ENCODE measurements around the gene LLGL1. TPM values are rescaled to one million over a fixed set of nuclear protein-coding genes. Genes with fewer than 3 reads are reported as not detected.

The LLGL1 gene
- total RNA-seq, 1 experiment from 2014 or later: 65.0 TPM

DNA sequence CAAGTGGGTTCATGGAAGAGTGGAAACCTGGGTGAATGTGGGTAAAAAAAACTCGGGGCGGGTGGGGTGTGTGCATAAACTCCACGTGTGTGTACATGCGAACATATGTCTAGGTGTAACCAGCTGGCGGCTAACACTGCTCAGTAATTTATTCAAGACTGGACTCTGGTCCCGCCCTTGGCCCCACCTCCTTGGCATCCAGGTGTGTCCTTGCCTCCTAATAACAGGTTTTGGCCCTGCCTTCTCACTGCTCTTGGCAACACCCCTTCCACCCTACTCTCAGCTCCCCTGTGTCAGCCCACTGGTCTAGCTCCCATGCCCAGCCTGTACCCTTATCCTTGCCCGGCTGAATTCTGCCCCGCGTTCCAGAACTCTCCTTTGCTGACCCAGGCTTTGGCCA lies 24.8 kb downstream of the LLGL1 start:
- no peak overlapping the region for H3K23ac ChIP-seq (ENCODE audit: insufficient read length, low read depth, low read length)
- no peak overlapping the region for H3K4me2 ChIP-seq (ENCODE audit: insufficient read depth, insufficient read length, low read length)
- no peak overlapping the region for H3K56ac ChIP-seq (ENCODE audit: insufficient read length, low read depth, low read length)
- no peaks in the 10 kb centered on the region; a peak in 1 of 5 replicates for H3K9me3 Mint-ChIP-seq
- no peaks in the 10 kb centered on the region for H3K23me2 ChIP-seq (ENCODE audit: insufficient read length, low read depth, low read length, poor library complexity, severe bottlenecking)
- TF ChIP-seq, protein P1, sequence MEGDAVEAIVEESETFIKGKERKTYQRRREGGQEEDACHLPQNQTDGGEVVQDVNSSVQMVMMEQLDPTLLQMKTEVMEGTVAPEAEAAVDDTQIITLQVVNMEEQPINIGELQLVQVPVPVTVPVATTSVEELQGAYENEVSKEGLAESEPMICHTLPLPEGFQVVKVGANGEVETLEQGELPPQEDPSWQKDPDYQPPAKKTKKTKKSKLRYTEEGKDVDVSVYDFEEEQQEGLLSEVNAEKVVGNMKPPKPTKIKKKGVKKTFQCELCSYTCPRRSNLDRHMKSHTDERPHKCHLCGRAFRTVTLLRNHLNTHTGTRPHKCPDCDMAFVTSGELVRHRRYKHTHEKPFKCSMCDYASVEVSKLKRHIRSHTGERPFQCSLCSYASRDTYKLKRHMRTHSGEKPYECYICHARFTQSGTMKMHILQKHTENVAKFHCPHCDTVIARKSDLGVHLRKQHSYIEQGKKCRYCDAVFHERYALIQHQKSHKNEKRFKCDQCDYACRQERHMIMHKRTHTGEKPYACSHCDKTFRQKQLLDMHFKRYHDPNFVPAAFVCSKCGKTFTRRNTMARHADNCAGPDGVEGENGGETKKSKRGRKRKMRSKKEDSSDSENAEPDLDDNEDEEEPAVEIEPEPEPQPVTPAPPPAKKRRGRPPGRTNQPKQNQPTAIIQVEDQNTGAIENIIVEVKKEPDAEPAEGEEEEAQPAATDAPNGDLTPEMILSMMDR (conservative IDR thresholded peaks at IDR 0.05): no peak
- H2BK12ac ChIP-seq (ENCODE audit: insufficient read length, low read depth, low read length): no peak overlapping the region
- no peaks in the 10 kb centered on the region; the same call in 1 of the 2 replicates for H3K27me3 Mint-ChIP-seq (ENCODE audit: low read depth)
- H3K9me3 ChIP-seq (ENCODE audit: control insufficient read depth, low read depth, low read length): no peaks in the 10 kb centered on the region
- no peak overlapping the region for H4K8ac ChIP-seq (replicated peaks; ENCODE audit: insufficient read length, low read depth, low read length)
- no peak overlapping the region for H2AFZ ChIP-seq (ENCODE audit: low read length)
- no peak overlapping the region for H4K5ac ChIP-seq (ENCODE audit: insufficient read length, low read depth, low read length)
- H2BK20ac ChIP-seq (ENCODE audit: low read depth, low read length, poor library complexity, severe bottlenecking): no peak overlapping the region
- H3K27ac ChIP-seq (ENCODE audit: insufficient read length, low read depth, low read length): no peak overlapping the region
- no peak overlapping the region for H2BK15ac ChIP-seq (ENCODE audit: low read depth, low read length)
- no peak overlapping the region for H2BK120ac ChIP-seq (ENCODE audit: low read depth, low read length, poor library complexity, severe bottlenecking)
- H4K20me1 ChIP-seq (ENCODE audit: control insufficient read depth, insufficient read depth, insufficient read length): no peaks in the 10 kb centered on the region
- no CpG with 5 or more reads among the region's 9 CpGs for WGBS (ENCODE audit: extremely low coverage, insufficient read length, low lambda C conversion rate)
- H3K4ac ChIP-seq (ENCODE audit: low read depth, low read length): no peak overlapping the region
- peaks cover 31 to 92% (median 88%) of the 10 kb centered on the region in 3 experiments; a peak in 6 of 7 replicates for H3K36me3 Mint-ChIP-seq (ENCODE audit: insufficient read depth in 1 of 3, low read depth in 3 of 3)
- H3K79me2 ChIP-seq (ENCODE audit: insufficient read depth, low read length): no peaks in the 10 kb centered on the region
- H3K4me3 Mint-ChIP-seq: no peak overlapping the region; a peak in 1 of 5 replicates
- no peak overlapping the region for H3T11ph ChIP-seq (ENCODE audit: low read length)
- no peaks in the 10 kb centered on the region for H3K79me1 ChIP-seq (ENCODE audit: insufficient read depth, low read depth, low read length, poor library complexity, severe bottlenecking)
- peaks cover 15 to 26% of the 10 kb centered on the region in 2 experiments for H3K4me1 Mint-ChIP-seq
- H3K18ac ChIP-seq (ENCODE audit: insufficient read length, low read depth, low read length): no peak overlapping the region
- H2BK5ac ChIP-seq (ENCODE audit: insufficient read length, low read length): no peak overlapping the region
- no peak overlapping the region for H3K14ac ChIP-seq (ENCODE audit: insufficient read depth, low read length)
- H2AK5ac ChIP-seq (ENCODE audit: insufficient read length, low read length): no peak overlapping the region
- H4K91ac ChIP-seq (ENCODE audit: insufficient read length, low read depth, low read length): no peak overlapping the region
- no peaks in the 10 kb centered on the region for H3K27me3 ChIP-seq (ENCODE audit: insufficient read depth, low read length)
- peaks cover 3% of the 10 kb centered on the region; the same call in 1 of the 2 replicates for H3K4me1 ChIP-seq (ENCODE audit: insufficient read depth, low read length)
- H3K9ac ChIP-seq (ENCODE audit: extremely low read depth, insufficient read length, low read length): no peak overlapping the region
- H3K27ac Mint-ChIP-seq: peak overlapping the region in 1 of 3 experiments; percentile 35; a peak in 2 of 7 replicates
- no peak for DNase-seq

Data from H9 (cell line).